ENCODE measurements around the gene SERPINA3. TPM values are rescaled to one million over a fixed set of nuclear protein-coding genes. Genes with fewer than 3 reads are reported as not detected.

Gene SERPINA3
- total and polyA plus RNA-seq, 3 donors from 2014 or later: 27.4 to 238 (median 28.2) TPM

DNA sequence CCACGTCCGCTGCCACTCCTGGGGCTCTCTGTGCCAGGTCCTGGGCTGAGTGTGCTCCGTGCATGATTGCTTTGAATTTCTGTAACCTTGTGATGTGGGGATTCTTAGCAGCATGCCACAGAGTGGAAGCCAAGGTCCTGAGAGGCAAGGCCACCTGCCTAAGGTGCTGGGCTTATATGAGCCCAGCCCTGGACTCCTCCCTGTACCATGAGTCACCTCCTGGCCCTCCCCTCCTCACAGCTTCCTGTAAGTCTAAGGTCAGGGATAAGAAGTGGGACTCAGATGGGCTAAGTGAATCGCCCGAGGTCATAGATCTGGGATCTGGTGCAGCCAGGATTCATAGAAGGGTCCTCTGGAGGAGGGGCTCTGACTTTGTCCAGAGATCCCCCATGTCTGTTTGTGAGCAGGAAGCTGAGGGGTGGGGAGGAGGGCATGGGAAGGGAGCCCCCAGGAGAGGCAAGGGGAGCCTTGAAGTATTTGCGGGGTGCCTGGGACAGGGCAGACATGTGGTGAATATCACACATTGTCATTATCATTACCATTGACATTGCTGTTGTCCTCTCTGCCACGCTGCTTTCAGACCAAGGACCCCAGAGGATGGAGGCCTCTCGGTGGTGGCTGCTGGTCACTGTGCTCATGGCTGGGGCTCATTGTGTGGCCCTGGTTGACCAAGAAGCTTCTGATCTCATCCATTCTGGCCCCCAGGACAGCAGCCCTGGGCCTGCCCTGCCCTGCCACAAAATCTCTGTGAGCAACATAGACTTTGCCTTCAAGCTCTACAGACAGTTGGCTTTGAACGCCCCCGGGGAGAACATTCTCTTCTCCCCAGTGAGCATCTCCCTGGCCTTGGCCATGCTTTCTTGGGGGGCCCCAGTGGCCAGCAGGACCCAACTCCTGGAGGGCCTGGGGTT is 28.8 kb downstream of the SERPINA3 start:
- H3K9me3 ChIP-seq: no peaks in the 10 kb centered on the region
- no peaks in the 10 kb centered on the region for H3K4me1 ChIP-seq
- no peak overlapping the region for H3K4me3 ChIP-seq
- 76 to 93% methylated on average over 5 to 8 of the region's 10 CpGs for WGBS, 2 donors
- intact Hi-C loops (cut with DNase I; ENCODE audit: low total_unique reads): no loop called here
- no peak for DNase-seq
- H3K27me3 ChIP-seq: no peaks in the 10 kb centered on the region
- no peaks in the 10 kb centered on the region for H3K36me3 ChIP-seq (ENCODE audit: low read depth, missing control alignments)
- TF ChIP-seq POLR2A (IDR thresholded peaks at IDR 0.05): no peak
- TF ChIP-seq, protein P1, sequence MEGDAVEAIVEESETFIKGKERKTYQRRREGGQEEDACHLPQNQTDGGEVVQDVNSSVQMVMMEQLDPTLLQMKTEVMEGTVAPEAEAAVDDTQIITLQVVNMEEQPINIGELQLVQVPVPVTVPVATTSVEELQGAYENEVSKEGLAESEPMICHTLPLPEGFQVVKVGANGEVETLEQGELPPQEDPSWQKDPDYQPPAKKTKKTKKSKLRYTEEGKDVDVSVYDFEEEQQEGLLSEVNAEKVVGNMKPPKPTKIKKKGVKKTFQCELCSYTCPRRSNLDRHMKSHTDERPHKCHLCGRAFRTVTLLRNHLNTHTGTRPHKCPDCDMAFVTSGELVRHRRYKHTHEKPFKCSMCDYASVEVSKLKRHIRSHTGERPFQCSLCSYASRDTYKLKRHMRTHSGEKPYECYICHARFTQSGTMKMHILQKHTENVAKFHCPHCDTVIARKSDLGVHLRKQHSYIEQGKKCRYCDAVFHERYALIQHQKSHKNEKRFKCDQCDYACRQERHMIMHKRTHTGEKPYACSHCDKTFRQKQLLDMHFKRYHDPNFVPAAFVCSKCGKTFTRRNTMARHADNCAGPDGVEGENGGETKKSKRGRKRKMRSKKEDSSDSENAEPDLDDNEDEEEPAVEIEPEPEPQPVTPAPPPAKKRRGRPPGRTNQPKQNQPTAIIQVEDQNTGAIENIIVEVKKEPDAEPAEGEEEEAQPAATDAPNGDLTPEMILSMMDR (IDR thresholded peaks at IDR 0.05): no peak
- H3K27ac ChIP-seq: no peak overlapping the region

DNA sequence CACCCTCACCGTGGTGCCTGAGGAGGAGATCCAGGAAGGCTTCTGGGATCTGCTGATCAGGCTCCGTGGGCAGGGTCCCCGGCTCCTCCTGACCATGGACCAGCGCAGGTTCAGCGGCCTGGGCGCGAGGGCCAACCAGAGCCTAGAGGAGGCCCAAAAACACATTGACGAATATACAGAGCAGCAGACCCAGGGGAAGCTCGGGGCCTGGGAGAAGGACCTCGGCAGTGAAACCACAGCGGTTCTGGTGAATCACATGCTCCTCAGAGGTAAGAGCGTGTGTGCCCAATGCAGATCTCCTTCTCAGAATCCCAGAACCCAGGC is 29.4 kb downstream of the SERPINA3 start:
- intact Hi-C loops (cut with DNase I; ENCODE audit: low total_unique reads): no loop called here
- no peak for TF ChIP-seq POLR2A (IDR thresholded peaks at IDR 0.05)
- TF ChIP-seq, protein P1 (IDR thresholded peaks at IDR 0.05): no peak
- Histone ChIP-seq H3K9me3 (no peaks in the 10 kb centered on the region), H3K4me1 (no peaks in the 10 kb centered on the region), H3K36me3 (ENCODE audit: low read depth, missing control alignments) (no peaks in the 10 kb centered on the region), H3K27me3 (no peaks in the 10 kb centered on the region), H3K27ac (no peak overlapping the region), H3K4me3 (no peak overlapping the region)
- no peak for DNase-seq
- WGBS, 2 donors: 96 to 100% methylated on average over 11 to 12 of the region's 12 CpGs

DNA sequence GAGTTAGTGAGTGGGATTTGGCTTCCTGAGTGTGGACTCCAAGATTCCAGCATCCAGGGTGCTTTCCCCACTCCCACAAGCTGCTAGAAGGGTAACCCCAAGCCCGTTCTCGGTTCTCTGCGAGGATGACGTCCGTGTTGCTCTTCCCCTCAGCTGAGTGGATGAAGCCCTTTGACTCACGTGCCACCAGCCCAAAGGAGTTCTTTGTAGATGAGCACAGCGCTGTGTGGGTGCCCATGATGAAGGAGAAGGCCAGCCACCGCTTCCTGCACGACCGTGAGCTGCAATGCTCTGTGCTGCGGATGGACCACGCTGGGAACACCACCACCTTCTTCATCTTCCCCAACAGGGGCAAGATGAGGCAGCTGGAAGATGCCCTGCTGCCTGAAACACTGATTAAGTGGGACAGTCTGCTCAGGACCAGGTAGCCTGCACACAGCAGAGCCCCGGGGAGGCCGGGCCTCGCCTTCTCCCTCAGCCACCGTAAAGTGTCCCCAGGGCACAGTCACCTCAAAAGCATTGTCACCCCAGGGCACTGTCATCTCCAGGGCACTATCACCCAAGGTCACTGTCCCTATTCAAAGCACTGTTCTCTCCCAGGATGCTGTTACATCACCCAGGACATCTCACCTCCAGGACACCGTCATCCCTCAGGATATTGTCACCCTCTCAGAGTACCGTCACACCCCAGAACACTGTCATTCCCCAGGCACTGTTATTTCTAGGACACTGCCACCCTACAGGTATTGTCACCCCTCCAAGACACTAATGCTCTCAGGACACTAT is 31.3 kb downstream of the SERPINA3 start:
- Histone ChIP-seq H3K4me3 (no peak overlapping the region), H3K36me3 (ENCODE audit: low read depth, missing control alignments) (no peaks in the 10 kb centered on the region), H3K27me3 (no peaks in the 10 kb centered on the region), H3K9me3 (no peaks in the 10 kb centered on the region), H3K4me1 (no peaks in the 10 kb centered on the region), H3K27ac (no peak overlapping the region)
- TF ChIP-seq, protein P1 (IDR thresholded peaks at IDR 0.05): no peak
- intact Hi-C loops (cut with DNase I; ENCODE audit: low total_unique reads): no loop called here
- 78 to 97% methylated on average over 4 to 18 of the region's 18 CpGs for WGBS, 2 donors
- DNase-seq: no peak

DNA sequence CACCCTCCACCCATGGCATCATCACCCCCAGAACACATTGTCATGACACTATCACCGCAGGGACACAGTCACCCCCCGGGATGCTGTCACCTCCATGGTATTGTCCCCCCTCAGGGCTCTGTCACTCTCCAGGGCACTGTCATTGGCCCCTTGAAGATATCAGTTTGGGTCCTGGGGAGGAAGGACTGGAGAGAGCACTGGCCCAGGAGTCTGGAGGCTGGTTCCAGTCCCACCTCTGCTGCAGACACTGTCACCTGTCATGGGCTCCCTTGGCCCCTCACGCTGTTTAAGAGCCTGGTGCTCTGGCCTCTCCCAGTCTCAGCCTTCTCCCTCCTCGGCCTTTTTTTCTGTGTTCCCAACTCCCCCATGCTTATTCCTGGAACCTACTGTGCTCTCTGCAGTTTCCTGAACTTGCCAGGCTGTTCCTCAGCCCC is 31.9 kb downstream of the SERPINA3 start:
- no peaks in the 10 kb centered on the region for H3K27me3 ChIP-seq
- DNase-seq: no peak
- no peak for TF ChIP-seq POLR2A (IDR thresholded peaks at IDR 0.05)
- TF ChIP-seq, protein P1 (IDR thresholded peaks at IDR 0.05): no peak
- no peaks in the 10 kb centered on the region for H3K4me1 ChIP-seq
- no peaks in the 10 kb centered on the region for H3K36me3 ChIP-seq (ENCODE audit: low read depth, missing control alignments)
- H3K4me3 ChIP-seq: no peak overlapping the region
- intact Hi-C loops (cut with DNase I; ENCODE audit: low total_unique reads): no loop called here
- 79 to 94% methylated on average over 4 of the region's 4 CpGs for WGBS, 2 donors
- H3K9me3 ChIP-seq: no peaks in the 10 kb centered on the region
- no peak overlapping the region for H3K27ac ChIP-seq

Data from testis (tissue), 3 donors.